Measurements from ENCODE around the gene GTF2I. TPM values are rescaled to one million over a fixed set of nuclear protein-coding genes. Genes with fewer than 3 reads are reported as not detected.
"Not testable (repeated sequence)": the region's sequence is repeated elsewhere in the genome, so short reads cannot be mapped to it uniquely, and the experiment has no call there.

GTF2I gene
- total RNA-seq, 4 donors from 2014 or later = 144 to 191 (median 156) TPM

DNA sequence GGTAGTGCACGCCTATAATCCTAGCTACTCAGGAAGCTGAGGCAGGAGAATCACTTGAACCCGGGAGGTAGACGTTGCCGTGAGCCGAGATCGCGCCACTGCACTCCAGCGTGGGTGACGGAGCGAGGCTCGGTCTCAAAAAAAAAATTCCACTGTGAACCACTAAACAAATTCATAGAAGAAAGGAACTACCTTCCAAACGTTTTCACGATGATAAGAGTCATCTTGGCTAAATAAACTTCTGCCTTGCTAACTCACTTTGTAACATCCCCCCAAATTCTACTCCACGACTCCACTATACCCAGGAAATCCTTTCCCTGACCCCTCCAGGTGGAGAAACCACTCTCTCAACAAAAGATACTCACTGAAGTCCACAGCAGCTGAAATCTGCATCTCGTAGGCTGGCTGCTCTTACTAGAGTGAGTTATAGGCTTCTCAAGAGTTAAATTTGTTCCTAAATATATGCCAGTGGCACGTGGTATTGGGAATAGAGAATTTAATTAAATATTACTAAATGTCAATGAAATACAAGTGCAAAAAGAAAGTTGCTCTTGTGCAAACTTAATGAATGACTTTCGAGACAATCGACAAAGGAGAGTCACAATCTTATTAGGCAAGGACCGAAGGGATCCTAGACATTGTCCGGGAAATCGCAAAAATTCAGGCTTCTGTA is 1.6 kb upstream of the GTF2I start:
- WGBS, 2 donors = 26 to 29% methylated on average over 21 of the region's 21 CpGs
- no peak overlapping the region for H3K4me3 ChIP-seq (ENCODE audit: low read depth, poor library complexity, severe bottlenecking)
- DNase-seq (ENCODE audit: low spot score in 2 of 2) = no peak
- intact Hi-C loops (cut with DNase I; ENCODE audit: low total_unique reads) = no loop called here
- TF ChIP-seq, protein P1, sequence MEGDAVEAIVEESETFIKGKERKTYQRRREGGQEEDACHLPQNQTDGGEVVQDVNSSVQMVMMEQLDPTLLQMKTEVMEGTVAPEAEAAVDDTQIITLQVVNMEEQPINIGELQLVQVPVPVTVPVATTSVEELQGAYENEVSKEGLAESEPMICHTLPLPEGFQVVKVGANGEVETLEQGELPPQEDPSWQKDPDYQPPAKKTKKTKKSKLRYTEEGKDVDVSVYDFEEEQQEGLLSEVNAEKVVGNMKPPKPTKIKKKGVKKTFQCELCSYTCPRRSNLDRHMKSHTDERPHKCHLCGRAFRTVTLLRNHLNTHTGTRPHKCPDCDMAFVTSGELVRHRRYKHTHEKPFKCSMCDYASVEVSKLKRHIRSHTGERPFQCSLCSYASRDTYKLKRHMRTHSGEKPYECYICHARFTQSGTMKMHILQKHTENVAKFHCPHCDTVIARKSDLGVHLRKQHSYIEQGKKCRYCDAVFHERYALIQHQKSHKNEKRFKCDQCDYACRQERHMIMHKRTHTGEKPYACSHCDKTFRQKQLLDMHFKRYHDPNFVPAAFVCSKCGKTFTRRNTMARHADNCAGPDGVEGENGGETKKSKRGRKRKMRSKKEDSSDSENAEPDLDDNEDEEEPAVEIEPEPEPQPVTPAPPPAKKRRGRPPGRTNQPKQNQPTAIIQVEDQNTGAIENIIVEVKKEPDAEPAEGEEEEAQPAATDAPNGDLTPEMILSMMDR (IDR thresholded peaks at IDR 0.05) = no peak
- no peak for TF ChIP-seq POLR2A (IDR thresholded peaks at IDR 0.05)

- TF ChIP-seq, protein P1 (IDR thresholded peaks at IDR 0.05) = no peak
- TF ChIP-seq POLR2A (IDR thresholded peaks at IDR 0.05) = no peak
- 0 to 1% methylated on average over 23 of the region's 23 CpGs for WGBS, 2 donors
- no peak overlapping the region for H3K4me3 ChIP-seq (ENCODE audit: low read depth, poor library complexity, severe bottlenecking)
- intact Hi-C loops (cut with DNase I; ENCODE audit: low total_unique reads) = no loop called here
- no peak for DNase-seq (ENCODE audit: low spot score in 2 of 2)
Observed at GRCh38 chr7:74656441-74656836, 1.1 kb upstream of the GTF2I start.

- peak overlapping the region; percentile 99 for H3K4me3 ChIP-seq (ENCODE audit: low read depth, poor library complexity, severe bottlenecking)
- TF ChIP-seq, protein P1 (IDR thresholded peaks at IDR 0.05) = no peak
- TF ChIP-seq POLR2A (IDR thresholded peaks at IDR 0.05) = no peak
- 0% methylated on average over 38 to 44 of the region's 60 CpGs for WGBS, 2 donors
- DNase-seq (ENCODE audit: low spot score in 2 of 2) = peak; percentile 97 to 100
- intact Hi-C loops (cut with DNase I; ENCODE audit: low total_unique reads) = no loop called here
Observed at GRCh38 chr7:74656837-74657691, 454 bp upstream of the GTF2I start.

GRCh38 chr7:74658178-74659004 is 873 bp downstream of the GTF2I start:
- TF ChIP-seq POLR2A (IDR thresholded peaks at IDR 0.05) = no peak
- TF ChIP-seq, protein P1 (IDR thresholded peaks at IDR 0.05) = no peak
- peak; percentile 84 to 97 for DNase-seq (ENCODE audit: low spot score in 2 of 2)
- WGBS, 2 donors = 2 to 3% methylated on average over 33 to 45 of the region's 108 CpGs
- intact Hi-C loops (cut with DNase I; ENCODE audit: low total_unique reads) = no loop called here
- peak overlapping the region; percentile 99 for H3K4me3 ChIP-seq (ENCODE audit: low read depth, poor library complexity, severe bottlenecking)

GRCh38 chr7:74660202-74660601 is 2.7 kb downstream of the GTF2I start:
- intact Hi-C loops (cut with DNase I; ENCODE audit: low total_unique reads); H3K4me3 ChIP-seq (ENCODE audit: low read depth, poor library complexity, severe bottlenecking); DNase-seq (ENCODE audit: low spot score in 2 of 2): not testable (repeated sequence)
- 69 to 74% methylated on average over 18 of the region's 18 CpGs for WGBS, 2 donors

DNA sequence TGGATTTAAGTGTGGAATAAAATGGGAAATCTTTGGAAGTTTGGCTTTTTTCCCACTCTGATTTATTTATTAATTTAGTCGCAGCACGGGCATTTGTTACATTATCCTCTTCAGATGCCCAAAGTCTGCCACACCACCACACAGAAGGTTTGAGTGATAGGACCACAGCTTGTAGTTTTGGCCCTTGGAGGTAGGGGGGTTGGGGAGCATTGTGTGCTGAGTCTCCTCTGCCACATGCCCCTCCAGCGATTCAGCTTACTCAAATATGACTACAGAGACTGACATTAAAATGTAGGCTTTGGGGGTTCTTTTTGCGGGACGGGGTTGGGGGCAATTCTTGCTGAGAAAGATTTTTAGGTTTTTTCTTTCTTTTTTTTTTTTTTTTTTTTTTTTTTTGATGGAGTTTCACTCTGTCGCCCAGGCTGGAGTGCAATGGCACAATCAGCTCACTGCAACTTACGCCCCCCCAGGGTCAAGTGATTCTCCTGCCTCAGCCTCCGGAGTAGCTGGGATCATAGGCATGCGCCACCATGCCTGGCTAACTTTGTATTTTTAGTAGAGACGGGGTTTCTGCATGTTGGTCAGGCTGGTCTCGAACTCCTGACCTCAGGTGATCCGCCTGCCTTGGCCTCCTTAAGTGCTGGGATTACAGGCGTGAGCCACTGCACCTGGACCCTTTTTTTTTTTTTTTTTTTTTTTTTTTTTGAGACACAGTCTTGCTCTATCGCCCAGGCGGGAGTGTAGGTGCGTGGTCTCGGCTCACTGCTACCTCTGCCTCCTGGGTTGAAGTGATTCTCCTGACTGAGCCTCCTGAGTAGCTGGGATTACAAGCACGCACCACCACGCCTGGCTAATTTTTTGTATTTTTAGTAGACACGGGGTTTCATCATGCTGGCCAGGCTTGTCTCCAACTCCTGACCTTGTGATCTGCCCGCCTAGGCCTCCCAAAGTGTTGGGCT is 4.6 kb downstream of the GTF2I start:
- intact Hi-C loops (cut with DNase I; ENCODE audit: low total_unique reads); H3K4me3 ChIP-seq (ENCODE audit: low read depth, poor library complexity, severe bottlenecking); DNase-seq (ENCODE audit: low spot score in 2 of 2): not testable (repeated sequence)
- WGBS, 2 donors = 77 to 78% methylated on average over 21 of the region's 21 CpGs

All from lower leg skin (tissue), 4 donors.